Tibial nerve (tissue), 4 donors: Measurements from ENCODE around the gene TTC9B.

Experiments
- CTCF ChIP-seq, 5 experiments: fragments of 200-600 bp in 3 of 5; fragments of 450-650 bp in 2 of 5; sonication (generic) in 3 of 5; IDR thresholded peaks; one replicate each; pipeline ENCODE4 v1.5.1; 2016 to 2019; ENCODE audit warnings: antibody characterized with exemption in 5 of 5, mild to moderate bottlenecking in 3 of 5, moderate library complexity in 2 of 5
- EP300 ChIP-seq, 2 donors: sonication (generic); formaldehyde crosslinking; IDR thresholded peaks; one replicate each; pipeline ENCODE4 v1.6.1; 2017; ENCODE audit warnings: antibody characterized with exemption in 2 of 2, mild to moderate bottlenecking in 1 of 2
- POLR2A ChIP-seq, 2 donors: fragments of 450-650 bp; IDR thresholded peaks; one replicate each; pipeline ENCODE4 v1.6.1; 2017; ENCODE audit warnings: antibody characterized with exemption in 2 of 2, mild to moderate bottlenecking in 2 of 2, moderate library complexity in 2 of 2

GRCh38 chr19:40216777-40217026 is 1.5 kb downstream of the TTC9B start:
- TF ChIP-seq POLR2A (IDR thresholded peaks at IDR 0.05) (no peak), CTCF (IDR thresholded peaks at IDR 0.05) (no peak), EP300 (IDR thresholded peaks at IDR 0.05) (no peak)
